ENCODE results near the gene DNAI2.

The DNAI2 gene

GRCh38 chr17:74231928-74232907 lies 41.8 kb upstream of the DNAI2 start:
- Histone ChIP-seq H2AFZ (ENCODE audit: low read length) (no peak overlapping the region), H3F3A (ENCODE audit: insufficient read depth, low read length) (no peaks in the 10 kb centered on the region), H3K36me3 (ENCODE audit: insufficient read depth, low read length) (no peaks in the 10 kb centered on the region), H3K27ac (ENCODE audit: low read depth, low read length, poor library complexity, severe bottlenecking) (no peak overlapping the region), H3K4me1 (ENCODE audit: insufficient read depth, low read length, severe bottlenecking) (no peaks in the 10 kb centered on the region), H3K4me3 (ENCODE audit: low read depth, low read length, poor library complexity, severe bottlenecking) (no peak overlapping the region), H3K27me3 (ENCODE audit: insufficient read depth, low read length) (no peaks in the 10 kb centered on the region), H3K9ac (ENCODE audit: low read length) (no peak overlapping the region), H3K4me2 (ENCODE audit: low read length) (no peak overlapping the region), H3K9me2 (ENCODE audit: low read depth, low read length) (no peaks in the 10 kb centered on the region), H3K79me2 (ENCODE audit: insufficient read depth, low read length) (no peaks in the 10 kb centered on the region), H4K20me1 (ENCODE audit: insufficient read depth, low read length) (no peaks in the 10 kb centered on the region), H3K9me3 (ENCODE audit: low read length) (no peaks in the 10 kb centered on the region)
- TF ChIP-seq EZH2 (IDR thresholded peaks at IDR 0.05; ENCODE audit: borderline replicate concordance, low read length) (no peak), CTCF (IDR thresholded peaks at IDR 0.05; ENCODE audit: low read length) (no peak)

DNA sequence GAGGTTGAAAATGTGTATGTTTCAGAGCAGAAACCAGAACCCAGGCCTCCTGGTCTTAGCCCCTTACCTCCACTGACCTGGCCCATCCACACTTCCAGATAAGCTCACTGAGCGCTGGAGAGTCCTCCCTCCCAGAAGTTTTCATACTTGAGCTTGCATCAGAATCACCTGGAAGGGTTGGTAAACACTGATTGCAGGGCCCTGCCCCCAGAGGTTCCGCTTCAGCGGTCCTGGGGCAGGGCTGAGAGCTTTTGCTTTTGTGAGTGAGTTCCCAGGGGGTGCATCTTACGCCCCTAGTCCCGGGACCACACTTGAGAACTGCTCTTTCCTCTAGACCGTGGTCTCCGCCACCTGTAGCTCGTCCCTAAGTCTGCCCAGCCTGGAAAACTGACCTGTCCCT lies 40.1 kb upstream of the DNAI2 start:
- TF ChIP-seq EZH2 (IDR thresholded peaks at IDR 0.05; ENCODE audit: borderline replicate concordance, low read length), result no peak
- no peak overlapping the region for H3K4me3 ChIP-seq (ENCODE audit: low read depth, low read length, poor library complexity, severe bottlenecking)
- H3K36me3 ChIP-seq (ENCODE audit: insufficient read depth, low read length), result no peaks in the 10 kb centered on the region
- no peak overlapping the region for H3K27ac ChIP-seq (ENCODE audit: low read depth, low read length, poor library complexity, severe bottlenecking)
- no peaks in the 10 kb centered on the region for H3K79me2 ChIP-seq (ENCODE audit: insufficient read depth, low read length)
- no peak overlapping the region for H3K4me2 ChIP-seq (ENCODE audit: low read length)
- no peaks in the 10 kb centered on the region for H3K27me3 ChIP-seq (ENCODE audit: insufficient read depth, low read length)
- H3K9me3 ChIP-seq (ENCODE audit: low read length), result no peaks in the 10 kb centered on the region
- no peaks in the 10 kb centered on the region for H3F3A ChIP-seq (ENCODE audit: insufficient read depth, low read length)
- H3K9ac ChIP-seq (ENCODE audit: low read length), result no peak overlapping the region
- no peaks in the 10 kb centered on the region for H3K4me1 ChIP-seq (ENCODE audit: insufficient read depth, low read length, severe bottlenecking)
- H3K9me2 ChIP-seq (ENCODE audit: low read depth, low read length), result no peaks in the 10 kb centered on the region
- H4K20me1 ChIP-seq (ENCODE audit: insufficient read depth, low read length), result no peaks in the 10 kb centered on the region
- no peak overlapping the region for H2AFZ ChIP-seq (ENCODE audit: low read length)

DNA sequence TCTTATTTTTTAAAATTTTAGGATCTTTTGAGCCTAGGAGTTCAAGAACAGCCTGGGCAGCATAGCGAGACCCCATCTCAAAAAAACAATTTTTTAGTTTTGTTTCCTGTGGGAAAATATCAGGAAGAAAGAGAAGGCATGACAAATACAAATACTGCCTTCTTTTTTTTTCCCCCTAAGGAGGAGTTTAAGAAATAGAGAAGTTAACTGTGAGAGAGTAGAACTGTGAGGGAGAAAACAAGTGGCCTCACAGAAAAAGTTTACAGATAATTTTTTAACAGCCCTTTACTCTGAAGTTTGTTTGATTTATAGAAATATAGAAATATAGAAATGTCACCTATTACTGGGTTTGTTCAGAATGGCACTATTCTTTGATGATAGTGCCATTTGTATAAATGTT lies 39.5 kb upstream of the DNAI2 start:
- no peaks in the 10 kb centered on the region for H3K27me3 ChIP-seq (ENCODE audit: insufficient read depth, low read length)
- H3K9ac ChIP-seq (ENCODE audit: low read length), result no peak overlapping the region
- no peak overlapping the region for H3K4me2 ChIP-seq (ENCODE audit: low read length)
- H3K9me2 ChIP-seq (ENCODE audit: low read depth, low read length), result no peaks in the 10 kb centered on the region
- H4K20me1 ChIP-seq (ENCODE audit: insufficient read depth, low read length), result no peaks in the 10 kb centered on the region
- no peaks in the 10 kb centered on the region for H3K79me2 ChIP-seq (ENCODE audit: insufficient read depth, low read length)
- TF ChIP-seq CTCF (IDR thresholded peaks at IDR 0.05; ENCODE audit: low read length) (no peak), EZH2 (IDR thresholded peaks at IDR 0.05; ENCODE audit: borderline replicate concordance, low read length) (no peak)
- H3K36me3 ChIP-seq (ENCODE audit: insufficient read depth, low read length), result no peaks in the 10 kb centered on the region
- H3K27ac ChIP-seq (ENCODE audit: low read depth, low read length, poor library complexity, severe bottlenecking), result no peak overlapping the region
- no peak overlapping the region for H2AFZ ChIP-seq (ENCODE audit: low read length)
- H3K4me3 ChIP-seq (ENCODE audit: low read depth, low read length, poor library complexity, severe bottlenecking), result no peak overlapping the region
- H3K9me3 ChIP-seq (ENCODE audit: low read length), result no peaks in the 10 kb centered on the region
- H3K4me1 ChIP-seq (ENCODE audit: insufficient read depth, low read length, severe bottlenecking), result no peaks in the 10 kb centered on the region
- H3F3A ChIP-seq (ENCODE audit: insufficient read depth, low read length), result no peaks in the 10 kb centered on the region
